Activated gamma-delta T cell treated with anti-CD3 and anti-CD28 coated beads, Interleukin-2, amount 50 U/mL, for 16 hours (primary cell): Measurements from ENCODE around the gene TEDC1.

Experiments
- DNase-seq: peaks from one replicate; pipeline ENCODE4 v3.0.0-alpha.2; 2020; ENCODE audit warnings: low read depth

The TEDC1 gene

DNA sequence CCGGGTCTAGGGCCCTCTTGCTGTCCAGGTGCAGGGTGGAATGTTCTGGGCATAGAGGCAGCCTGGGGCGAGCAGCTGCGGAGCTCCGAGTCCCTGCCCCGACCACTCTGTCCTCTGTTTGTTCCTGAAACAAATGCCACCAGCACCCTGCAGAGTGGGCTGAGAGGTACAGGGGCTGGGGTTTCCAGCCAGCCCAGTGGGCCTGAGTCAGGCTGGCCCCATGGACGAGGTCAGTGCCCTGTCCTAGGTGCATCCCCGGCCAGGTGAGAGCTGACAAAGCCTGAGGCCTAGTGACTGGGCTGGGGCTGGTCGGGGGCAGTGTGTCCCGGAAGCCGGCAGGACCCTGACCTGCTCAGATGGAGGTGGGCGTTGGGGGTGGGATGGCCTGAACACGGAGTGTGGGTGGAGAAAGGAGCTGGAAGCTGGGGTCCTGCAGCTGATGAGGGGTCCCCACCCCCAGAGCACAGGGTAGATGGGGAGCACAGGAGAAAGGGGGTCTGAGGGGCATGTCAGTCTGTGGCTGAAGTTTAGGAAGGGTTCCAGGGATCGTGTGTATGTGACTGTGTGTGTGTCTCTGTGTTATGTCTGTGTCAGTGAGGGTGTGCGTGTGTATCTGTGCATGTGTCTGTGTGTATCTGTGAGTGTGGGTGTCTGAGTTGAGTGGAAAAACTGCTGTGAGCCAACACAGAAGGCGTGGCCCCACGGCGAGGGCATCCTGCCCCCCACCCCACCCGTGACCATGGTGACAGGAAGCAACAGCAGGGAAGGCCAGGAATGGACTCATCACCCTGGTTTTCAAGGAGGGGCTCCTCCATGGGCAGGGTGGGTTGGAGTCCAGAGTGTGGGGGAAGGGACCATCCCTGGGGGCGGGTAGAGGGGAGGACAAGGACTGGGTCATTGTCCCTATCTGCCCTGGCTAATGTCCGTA is 6.7 kb upstream of the TEDC1 start:
- no peak for DNase-seq

GRCh38 chr14:105484997-105485393 is 6.1 kb upstream of the TEDC1 start:
- no peak for DNase-seq

DNA sequence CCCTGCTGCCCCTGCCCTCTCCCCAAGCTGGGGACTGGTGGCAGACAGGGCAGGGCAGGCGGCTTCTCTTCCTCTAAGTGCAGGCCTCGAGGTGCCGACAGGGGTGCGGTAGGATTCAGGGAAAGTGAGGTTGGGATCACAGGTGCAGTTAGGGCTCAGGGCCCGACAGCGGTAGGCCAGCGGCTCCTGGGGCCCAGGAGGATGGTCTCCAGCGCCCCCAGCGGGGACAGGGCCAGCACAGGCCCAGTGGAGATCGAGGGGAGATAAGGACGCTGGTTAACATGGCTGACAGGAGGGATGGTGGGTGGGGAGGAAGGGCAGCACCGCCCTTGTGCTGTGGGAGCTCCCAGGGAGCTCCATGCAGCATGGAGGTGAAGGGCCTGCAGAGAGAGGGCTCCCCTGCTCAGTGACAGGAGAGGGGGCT is 5.3 kb upstream of the TEDC1 start:
- no peak for DNase-seq

- DNase-seq = no peak
Measured at GRCh38 chr14:105486163-105486973, 4.7 kb upstream of the TEDC1 start, which contains the start of gene CRIP1. Gene CRIP1 (plus strand): TSS chr14:105486886. CDS start chr14:105487260, 374 bp downstream.

- no peak for DNase-seq
Measured at GRCh38 chr14:105486974-105487448, 4.0 kb upstream of the TEDC1 start.

- no peak for DNase-seq
Measured at GRCh38 chr14:105487449-105487985, 3.5 kb upstream of the TEDC1 start.

GRCh38 chr14:105487986-105488777 is 2.9 kb upstream of the TEDC1 start:
- DNase-seq = no peak

GRCh38 chr14:105488781-105489541 is 2.1 kb upstream of the TEDC1 start:
- DNase-seq = no peak

- peak; percentile 82 for DNase-seq
Measured at GRCh38 chr14:105489542-105490266, 1.3 kb upstream of the TEDC1 start.

DNA sequence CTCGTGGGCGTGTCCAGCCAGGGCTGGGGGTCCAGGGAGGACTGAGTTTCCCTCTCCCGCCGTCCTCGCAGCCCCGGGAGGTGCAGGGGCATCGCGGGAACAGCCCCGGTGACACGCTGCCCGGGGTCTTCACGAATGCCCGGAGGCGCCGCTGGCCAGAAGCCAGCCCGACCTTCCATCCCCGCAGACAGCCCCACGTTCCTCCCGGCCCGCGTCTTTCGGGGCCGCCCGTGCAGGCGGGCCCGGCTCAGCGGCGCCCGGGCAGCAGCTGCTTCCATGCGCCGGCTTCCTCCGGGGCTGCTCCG is 827 bp upstream of the TEDC1 start:
- DNase-seq = no peak

GRCh38 chr14:105491366-105491973 is 424 bp downstream of the TEDC1 start:
- peak; percentile 76 for DNase-seq

DNA sequence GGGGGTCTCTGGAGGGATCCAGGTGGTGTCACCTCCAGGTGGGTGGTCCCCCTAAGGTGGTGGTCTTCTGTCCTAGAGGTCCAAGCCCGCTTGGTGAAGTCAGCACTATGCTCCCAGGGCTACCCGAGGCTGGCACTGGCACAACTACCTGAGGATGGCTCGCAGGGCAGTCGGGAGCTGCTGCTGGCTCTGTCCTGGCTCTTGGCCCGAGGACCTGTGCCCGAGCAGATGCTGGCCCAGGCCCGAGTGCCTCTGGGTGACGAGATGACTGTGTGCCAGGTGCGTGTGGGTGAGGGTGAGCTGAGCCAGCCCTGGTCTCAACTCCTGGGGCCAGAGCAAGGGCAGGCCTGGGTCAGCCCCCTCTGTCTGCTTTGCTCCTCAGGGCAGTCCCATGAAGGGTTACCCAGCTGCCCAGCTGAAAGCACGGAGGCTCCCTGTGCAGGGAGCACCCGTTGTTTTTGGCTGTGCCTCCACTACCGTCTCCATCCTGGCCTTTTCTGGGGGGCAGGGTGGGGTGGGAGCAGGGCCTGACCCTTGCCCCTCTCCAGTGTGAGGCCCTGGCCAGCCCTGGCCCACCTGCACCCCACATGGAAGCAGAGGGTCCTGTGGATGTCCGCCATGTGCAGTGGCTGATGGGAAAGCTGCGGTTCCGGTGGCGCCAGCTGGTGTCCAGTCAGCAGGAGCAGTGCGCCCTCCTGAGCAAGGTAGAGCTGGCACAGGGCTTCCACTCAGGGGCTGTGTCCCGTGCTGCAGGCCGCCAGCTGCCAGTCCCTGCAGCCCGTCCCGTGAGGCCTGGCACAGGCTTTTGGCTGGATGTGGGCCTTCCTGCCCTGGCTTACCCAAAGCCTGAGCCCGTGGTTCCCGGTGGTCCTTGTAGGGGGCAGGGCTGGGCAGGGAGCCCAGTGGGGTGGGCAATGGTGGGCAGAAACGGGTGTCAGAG is 1.3 kb downstream of the TEDC1 start:
- DNase-seq = no peak

GRCh38 chr14:105492971-105493871 is 2.2 kb downstream of the TEDC1 start:
- DNase-seq = no peak

- no peak for DNase-seq
Measured at GRCh38 chr14:105493921-105494605, 3.0 kb downstream of the TEDC1 start.

GRCh38 chr14:105494606-105494929 is 3.5 kb downstream of the TEDC1 start:
- no peak for DNase-seq

- DNase-seq = no peak
Measured at GRCh38 chr14:105495101-105495989, 4.3 kb downstream of the TEDC1 start.
